GM12865 (cell line): ENCODE results near the gene DENND1A.

Experiments
- DNase-seq: peaks from one replicate; pipeline ENCODE4 v3.0.0; 2010; ENCODE audit warnings: low read depth
- H3K4me3 ChIP-seq: 2 replicates; pipeline ENCODE4 v1.5.1; 2011; ENCODE audit warnings: mild to moderate bottlenecking, low read depth, low read length, control low read depth
- TF ChIP-seq, protein P1 (sequence below): IDR thresholded peaks from 2 replicates; pipeline ENCODE4 v1.5.1; 2011; ENCODE audit warnings: low read length, control low read depth, low read depth, inconsistent platforms; ENCODE audit not compliant: insufficient read depth; ENCODE audit errors: missing control alignments

The DENND1A gene

DNA sequence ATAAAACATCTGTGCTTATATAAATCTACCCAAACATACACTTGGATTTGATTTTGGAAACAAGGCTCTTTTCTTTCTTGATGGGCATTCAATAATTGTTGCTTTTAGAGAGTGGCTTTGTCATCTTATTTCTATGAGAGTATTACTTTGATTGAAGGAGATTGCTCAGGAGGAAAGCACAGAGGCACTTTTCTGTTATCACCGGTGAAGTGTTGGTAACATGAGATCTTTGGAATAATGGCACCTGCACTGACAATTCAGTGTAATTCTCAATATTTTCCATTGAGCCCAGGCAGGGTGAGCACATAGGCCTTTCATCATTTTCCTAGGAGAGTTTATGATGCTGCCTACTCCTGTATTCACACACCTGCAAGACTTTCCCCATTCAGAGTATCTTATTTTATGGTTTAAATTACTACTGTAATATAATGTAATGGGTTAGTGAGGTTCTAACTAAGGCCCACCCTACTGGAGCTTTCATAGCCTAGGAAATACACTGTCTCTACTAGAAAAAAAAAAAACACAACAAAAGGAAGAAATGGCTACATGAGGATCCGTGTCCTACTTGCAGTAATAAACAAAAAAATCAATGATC lies 244.3 kb downstream of the DENND1A start:
- TF ChIP-seq, protein P1, sequence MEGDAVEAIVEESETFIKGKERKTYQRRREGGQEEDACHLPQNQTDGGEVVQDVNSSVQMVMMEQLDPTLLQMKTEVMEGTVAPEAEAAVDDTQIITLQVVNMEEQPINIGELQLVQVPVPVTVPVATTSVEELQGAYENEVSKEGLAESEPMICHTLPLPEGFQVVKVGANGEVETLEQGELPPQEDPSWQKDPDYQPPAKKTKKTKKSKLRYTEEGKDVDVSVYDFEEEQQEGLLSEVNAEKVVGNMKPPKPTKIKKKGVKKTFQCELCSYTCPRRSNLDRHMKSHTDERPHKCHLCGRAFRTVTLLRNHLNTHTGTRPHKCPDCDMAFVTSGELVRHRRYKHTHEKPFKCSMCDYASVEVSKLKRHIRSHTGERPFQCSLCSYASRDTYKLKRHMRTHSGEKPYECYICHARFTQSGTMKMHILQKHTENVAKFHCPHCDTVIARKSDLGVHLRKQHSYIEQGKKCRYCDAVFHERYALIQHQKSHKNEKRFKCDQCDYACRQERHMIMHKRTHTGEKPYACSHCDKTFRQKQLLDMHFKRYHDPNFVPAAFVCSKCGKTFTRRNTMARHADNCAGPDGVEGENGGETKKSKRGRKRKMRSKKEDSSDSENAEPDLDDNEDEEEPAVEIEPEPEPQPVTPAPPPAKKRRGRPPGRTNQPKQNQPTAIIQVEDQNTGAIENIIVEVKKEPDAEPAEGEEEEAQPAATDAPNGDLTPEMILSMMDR, result no peak
- no peak for DNase-seq

DNA sequence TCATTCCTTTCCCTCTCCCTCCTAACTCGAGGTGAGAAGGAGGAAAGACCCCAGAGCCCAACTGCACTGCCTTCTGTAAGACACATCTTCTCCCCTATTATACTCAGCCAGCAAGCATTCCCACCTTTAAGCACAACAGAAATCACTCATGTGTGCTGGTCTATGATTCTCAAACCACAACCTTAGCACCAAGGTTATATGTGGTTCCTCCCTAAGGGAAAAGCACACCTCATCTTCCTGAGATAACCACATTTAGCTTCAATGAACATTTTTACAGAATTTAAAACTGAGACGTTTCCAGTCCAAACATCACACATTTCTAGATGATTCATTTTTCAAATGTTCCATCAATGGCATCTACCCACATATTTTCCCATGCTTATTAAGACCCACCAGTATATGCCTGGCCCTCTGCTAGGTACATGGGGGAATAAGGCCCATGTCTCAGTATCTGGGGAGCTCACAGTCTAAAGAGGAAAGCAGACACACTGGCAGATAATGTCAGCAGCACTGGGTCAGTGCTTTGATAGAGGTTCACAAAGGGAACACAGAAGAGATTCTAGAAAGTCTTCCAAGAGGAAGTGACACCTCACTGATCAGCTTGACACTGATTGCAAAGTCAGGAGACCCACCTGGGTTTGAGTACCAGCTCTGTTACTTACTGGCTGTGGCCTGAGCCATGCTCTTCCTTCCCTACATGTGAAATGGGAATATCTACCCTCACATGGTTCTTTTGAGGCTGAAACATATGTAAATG lies 245.4 kb downstream of the DENND1A start:
- TF ChIP-seq, protein P1, result no peak
- peak; percentile 45 for DNase-seq

More for the DNA sequence above, 244.3 kb downstream of the DENND1A start:
- no peak overlapping the region for H3K4me3 ChIP-seq

DNA sequence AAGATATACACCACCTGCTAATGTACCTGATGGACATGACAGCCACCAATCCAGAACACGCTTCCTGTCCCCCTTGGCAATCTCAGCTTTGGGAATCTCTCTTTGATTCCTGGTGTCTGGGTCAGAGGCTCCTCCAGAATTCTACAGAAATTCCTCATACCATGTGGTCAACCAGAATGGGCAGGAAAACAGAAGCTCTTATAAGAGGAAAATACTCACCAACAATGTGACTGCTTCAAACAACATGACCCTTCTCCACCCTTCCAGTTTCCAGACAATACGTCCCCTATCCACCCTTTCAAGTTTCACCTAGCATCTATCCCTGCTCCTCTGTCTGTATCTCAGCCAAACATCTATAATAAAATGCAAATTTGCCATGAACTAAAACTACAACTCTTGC lies 247.2 kb downstream of the DENND1A start:
- no peak for DNase-seq
- no peak overlapping the region for H3K4me3 ChIP-seq
- TF ChIP-seq, protein P1, result no peak

More for the DNA sequence above, 245.4 kb downstream of the DENND1A start:
- no peak overlapping the region for H3K4me3 ChIP-seq

DNA sequence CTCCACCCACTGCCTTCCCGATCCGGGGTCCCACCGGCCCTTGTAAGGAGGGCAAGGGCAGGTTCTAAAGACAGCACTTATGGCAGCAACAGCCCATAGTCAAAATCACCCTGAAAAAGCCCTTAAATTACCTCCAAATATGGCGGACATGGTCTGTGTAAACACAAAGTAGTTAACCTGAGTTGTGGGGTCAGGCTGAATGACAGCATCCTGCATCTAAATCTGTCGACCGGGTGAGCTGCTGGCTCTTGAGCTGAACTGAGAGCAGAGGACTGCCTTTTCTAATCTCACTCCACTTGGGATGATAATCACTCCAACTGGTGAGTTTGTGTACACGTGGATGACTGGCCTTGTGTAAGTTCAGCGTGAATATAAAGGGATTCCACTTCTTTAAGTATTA lies 249.6 kb downstream of the DENND1A start:
- no peak overlapping the region for H3K4me3 ChIP-seq
- DNase-seq, result no peak
- TF ChIP-seq, protein P1, result no peak

DNA sequence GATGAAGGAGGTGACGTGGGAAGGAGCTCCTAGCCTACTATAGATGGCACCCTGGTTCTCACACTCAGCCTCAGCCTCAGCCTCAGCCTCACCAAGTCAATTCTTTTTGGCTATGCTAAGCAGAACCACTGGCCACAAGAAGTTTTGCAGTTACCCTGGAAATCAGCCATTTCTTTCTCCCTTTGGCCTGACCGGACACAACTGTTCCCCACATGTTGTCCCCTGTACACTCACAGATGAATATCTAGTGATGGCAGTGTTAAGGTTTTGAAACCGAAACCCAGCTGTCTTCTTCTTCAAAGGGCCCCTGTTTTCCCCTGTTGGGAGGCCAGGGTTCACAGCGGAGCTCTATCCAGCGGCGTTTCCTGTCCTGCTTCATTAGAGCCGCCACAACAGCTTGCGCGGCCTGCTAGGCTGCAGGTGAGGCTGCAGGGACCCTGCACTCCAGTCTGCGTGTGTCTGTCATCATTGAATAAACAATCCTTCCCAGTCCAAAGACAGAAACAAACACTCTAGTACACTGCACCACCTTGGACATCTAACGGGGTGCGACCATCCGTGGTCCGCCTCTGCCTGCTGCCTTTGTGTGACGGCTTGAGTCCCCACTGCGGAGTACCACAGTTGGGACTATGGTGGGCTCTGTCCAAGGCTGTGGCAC lies 250.5 kb downstream of the DENND1A start:
- H3K4me3 ChIP-seq, result no peak overlapping the region; the same call in 1 of the 2 replicates
- DNase-seq, result peak; percentile 94
- TF ChIP-seq, protein P1, result no peak

DNA sequence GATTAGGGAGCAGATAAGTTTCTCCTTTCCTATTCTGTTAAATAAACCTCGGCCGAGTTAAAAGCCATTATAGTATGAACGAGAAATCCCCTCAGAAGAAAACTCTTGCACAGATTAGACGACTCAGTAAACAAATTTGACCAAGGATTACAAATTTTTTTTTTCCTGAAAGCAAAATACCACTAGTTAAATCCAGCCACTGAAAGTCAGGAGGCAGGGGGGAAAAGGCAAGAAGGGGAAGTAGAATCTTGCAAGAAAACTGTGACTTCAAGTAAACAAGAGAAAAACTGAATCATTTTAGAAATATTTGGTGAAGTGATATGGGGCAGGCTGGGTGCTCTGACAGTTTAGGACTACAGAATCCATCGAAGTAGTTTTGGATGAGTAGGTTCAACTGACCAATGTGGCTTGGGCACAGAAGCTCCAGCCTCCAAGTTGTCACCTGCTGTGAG lies 251.0 kb downstream of the DENND1A start:
- DNase-seq, result no peak
- peak overlapping the region; percentile 14; the same call in 1 of the 2 replicates for H3K4me3 ChIP-seq
- TF ChIP-seq, protein P1, result no peak
